Fibroblast of lung (primary cell): Measurements from ENCODE around the gene SPTB.

Source experiments
- EZH2 ChIP-seq: IDR thresholded peaks from 2 replicates; pipeline ENCODE4 v1.5.1; 2012; ENCODE audit warnings: low read length, control low read depth, mild to moderate bottlenecking; ENCODE audit errors: missing control alignments
- TF ChIP-seq, protein P1 (sequence below), 2 donors: IDR thresholded peaks in 1 of 2; conservative IDR thresholded peaks in 1 of 2; 1 replicate in 1 of 2; 2 replicates in 1 of 2; pipeline ENCODE4 v1.5.1; 2011 to 2012; ENCODE audit warnings: low read length in 2 of 2, control low read depth in 1 of 2, inconsistent platforms in 1 of 2, low read depth in 1 of 2, mild to moderate bottlenecking in 1 of 2

DNA sequence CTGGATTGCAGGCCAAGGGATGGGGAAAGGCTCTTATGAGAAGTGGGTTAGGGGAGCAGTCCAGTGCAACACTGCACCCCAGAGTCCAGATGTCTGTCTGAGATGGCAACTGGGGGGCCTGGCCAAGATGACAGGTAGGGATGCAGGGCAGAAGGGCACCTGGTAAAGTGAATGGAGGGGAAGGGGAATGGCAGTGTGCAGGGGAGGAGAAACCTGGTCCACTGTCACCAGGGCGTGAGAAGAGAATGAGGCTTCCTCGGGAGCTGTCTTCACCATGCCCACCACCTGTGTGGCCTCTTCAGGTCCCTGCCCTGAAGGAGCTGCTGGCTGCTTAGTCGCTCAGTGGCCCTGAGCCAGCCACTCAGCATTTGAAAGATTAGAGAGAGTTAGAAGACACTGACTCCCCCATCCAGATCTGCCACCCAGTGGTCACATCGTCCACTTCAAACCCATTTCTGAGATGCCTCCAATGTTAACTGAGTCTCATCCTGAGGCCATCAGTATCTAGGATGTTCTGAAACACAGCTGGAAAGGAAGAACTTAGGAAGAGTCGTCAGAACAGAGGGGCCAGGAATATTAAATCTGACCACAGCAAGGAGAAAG is 118.2 kb downstream of the SPTB start:
- TF ChIP-seq, protein P1, sequence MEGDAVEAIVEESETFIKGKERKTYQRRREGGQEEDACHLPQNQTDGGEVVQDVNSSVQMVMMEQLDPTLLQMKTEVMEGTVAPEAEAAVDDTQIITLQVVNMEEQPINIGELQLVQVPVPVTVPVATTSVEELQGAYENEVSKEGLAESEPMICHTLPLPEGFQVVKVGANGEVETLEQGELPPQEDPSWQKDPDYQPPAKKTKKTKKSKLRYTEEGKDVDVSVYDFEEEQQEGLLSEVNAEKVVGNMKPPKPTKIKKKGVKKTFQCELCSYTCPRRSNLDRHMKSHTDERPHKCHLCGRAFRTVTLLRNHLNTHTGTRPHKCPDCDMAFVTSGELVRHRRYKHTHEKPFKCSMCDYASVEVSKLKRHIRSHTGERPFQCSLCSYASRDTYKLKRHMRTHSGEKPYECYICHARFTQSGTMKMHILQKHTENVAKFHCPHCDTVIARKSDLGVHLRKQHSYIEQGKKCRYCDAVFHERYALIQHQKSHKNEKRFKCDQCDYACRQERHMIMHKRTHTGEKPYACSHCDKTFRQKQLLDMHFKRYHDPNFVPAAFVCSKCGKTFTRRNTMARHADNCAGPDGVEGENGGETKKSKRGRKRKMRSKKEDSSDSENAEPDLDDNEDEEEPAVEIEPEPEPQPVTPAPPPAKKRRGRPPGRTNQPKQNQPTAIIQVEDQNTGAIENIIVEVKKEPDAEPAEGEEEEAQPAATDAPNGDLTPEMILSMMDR (conservative IDR thresholded peaks at IDR 0.05 in 1 of 2, IDR thresholded peaks at IDR 0.05 in 1 of 2; ENCODE audit: low read depth in 1 of 2, low read length in 2 of 2) = no peak
- TF ChIP-seq EZH2 = no peak
